IPS-15b (cell line): ENCODE data around the gene MGAT5B.

Experiments
- H3K27me3 ChIP-seq: one replicate; pipeline ENCODE4 v1.6.1; 2013; ENCODE audit warnings: low read length; ENCODE audit not compliant: control insufficient read depth, insufficient read depth
- H3K36me3 ChIP-seq: one replicate; pipeline ENCODE4 v1.6.1; 2013; ENCODE audit warnings: low read length; ENCODE audit not compliant: control insufficient read depth, insufficient read depth
- H3K4me1 ChIP-seq: one replicate; pipeline ENCODE4 v1.6.1; 2013; ENCODE audit warnings: mild to moderate bottlenecking, low read length; ENCODE audit not compliant: control insufficient read depth, insufficient read depth
- H3K4me3 ChIP-seq: one replicate; pipeline ENCODE4 v1.5.1; 2013; ENCODE audit warnings: low read depth, low read length
- H3K9ac ChIP-seq: one replicate; pipeline ENCODE4 v1.6.1; 2013; ENCODE audit warnings: low read depth, mild to moderate bottlenecking, low read length
- H3K9me3 ChIP-seq: one replicate; pipeline ENCODE4 v1.6.1; 2013; ENCODE audit warnings: mild to moderate bottlenecking, low read length; ENCODE audit not compliant: control insufficient read depth, insufficient read depth

Gene MGAT5B

DNA sequence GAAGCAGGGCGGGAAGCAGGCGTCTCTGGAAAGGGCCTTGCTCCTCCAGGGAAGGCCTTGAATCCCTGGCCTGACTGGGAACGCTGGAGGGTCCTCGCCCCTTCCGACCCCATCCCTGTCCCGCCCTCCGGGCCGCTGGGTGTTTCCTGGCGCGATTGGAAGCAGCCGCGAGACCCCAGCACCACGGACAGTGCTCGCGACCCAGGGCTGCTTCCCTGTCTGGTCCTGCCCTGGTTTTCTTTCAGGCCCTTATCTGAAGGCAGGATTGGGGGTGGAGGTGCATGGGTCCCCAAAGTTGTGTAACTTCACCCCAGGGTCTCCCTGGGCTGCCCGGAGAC lies 2.1 kb downstream of the MGAT5B start:
- Histone ChIP-seq H3K36me3 (peaks cover 2% of the 10 kb centered on the region), H3K4me3 (peak overlapping the region; percentile 58), H3K27me3 (peaks cover 13% of the 10 kb centered on the region), H3K9ac (no peak overlapping the region), H3K4me1 (no peaks in the 10 kb centered on the region), H3K9me3 (no peaks in the 10 kb centered on the region)

DNA sequence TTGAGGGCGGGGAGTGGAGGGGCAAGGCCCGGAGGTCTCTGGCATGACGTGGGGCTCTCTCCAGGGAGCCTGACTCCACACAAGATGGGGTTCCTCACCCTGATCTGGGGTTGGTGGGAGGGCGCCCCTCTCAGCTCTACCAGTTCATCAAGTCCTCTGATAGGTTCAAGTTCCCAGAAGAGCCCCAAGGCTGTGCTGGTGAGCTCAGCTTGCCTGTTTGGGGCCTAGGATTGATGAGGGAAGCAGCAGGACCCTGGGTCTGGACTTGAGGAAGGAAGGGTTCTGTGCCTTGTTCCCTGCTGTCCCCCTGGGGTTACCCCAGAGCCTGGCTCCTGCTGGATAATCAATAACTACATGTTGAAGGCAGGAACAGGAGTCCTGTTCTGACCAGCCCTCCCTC lies 3.5 kb downstream of the MGAT5B start:
- no peaks in the 10 kb centered on the region for H3K4me1 ChIP-seq
- H3K9ac ChIP-seq = no peak overlapping the region
- peaks cover 13% of the 10 kb centered on the region for H3K27me3 ChIP-seq
- H3K4me3 ChIP-seq = no peak overlapping the region
- peaks cover 2% of the 10 kb centered on the region for H3K36me3 ChIP-seq
- H3K9me3 ChIP-seq = no peaks in the 10 kb centered on the region

DNA sequence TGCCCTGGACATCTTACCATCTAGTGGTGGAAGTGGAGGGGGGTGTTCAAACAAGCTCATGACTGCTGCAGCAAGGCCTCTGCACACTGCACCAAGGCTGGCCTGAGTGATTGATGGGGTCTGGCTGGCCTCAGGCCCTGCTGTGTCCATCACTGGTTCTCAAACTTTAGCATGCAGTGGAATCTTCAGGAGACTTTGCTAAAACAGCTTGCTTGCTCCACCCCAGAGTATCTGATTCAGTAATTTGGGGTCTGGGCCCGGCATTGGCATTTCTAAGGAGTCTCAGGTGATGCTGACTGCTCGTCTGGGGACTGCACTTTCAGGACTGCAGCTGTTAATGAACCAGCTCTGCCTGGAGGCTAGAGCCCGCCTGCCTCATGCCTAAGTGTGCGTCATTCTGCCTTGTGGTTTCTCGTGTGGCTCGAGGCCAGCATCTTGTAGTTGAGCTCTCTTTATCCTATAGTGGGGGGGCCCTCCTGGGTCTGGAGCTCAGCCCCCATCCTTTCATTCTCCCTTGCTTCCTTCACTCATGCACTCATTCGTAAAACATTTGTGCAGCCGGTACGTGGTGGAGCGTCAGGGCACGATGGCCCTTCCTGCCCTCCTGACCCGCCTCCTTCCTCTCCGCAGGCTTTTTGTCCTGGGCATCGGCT lies 4.1 kb downstream of the MGAT5B start:
- no peak overlapping the region for H3K9ac ChIP-seq
- no peaks in the 10 kb centered on the region for H3K9me3 ChIP-seq
- no peak overlapping the region for H3K4me3 ChIP-seq
- peaks cover 2% of the 10 kb centered on the region for H3K36me3 ChIP-seq
- H3K27me3 ChIP-seq = peaks cover 7% of the 10 kb centered on the region
- no peaks in the 10 kb centered on the region for H3K4me1 ChIP-seq

DNA sequence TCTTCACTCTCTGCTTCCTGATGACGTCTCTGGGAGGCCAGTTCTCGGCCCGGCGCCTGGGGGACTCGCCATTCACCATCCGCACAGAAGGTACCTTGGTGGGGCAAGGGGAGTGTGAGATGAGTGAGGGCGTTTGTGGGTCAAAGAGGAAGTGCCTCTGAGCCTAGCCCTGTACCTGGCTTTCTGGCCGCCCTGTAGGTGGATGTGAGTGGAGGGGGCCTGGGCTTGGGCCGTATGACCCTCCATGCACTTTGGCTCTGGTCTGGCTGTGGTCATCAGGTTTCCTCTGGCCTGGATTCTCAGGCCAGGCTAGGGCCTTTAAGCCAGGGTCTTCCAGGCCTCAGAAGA lies 4.6 kb downstream of the MGAT5B start:
- H3K4me3 ChIP-seq = no peak overlapping the region
- no peak overlapping the region for H3K9ac ChIP-seq
- H3K9me3 ChIP-seq = no peaks in the 10 kb centered on the region
- no peaks in the 10 kb centered on the region for H3K4me1 ChIP-seq
- H3K27me3 ChIP-seq = peaks cover 7% of the 10 kb centered on the region
- H3K36me3 ChIP-seq = peaks cover 2% of the 10 kb centered on the region

DNA sequence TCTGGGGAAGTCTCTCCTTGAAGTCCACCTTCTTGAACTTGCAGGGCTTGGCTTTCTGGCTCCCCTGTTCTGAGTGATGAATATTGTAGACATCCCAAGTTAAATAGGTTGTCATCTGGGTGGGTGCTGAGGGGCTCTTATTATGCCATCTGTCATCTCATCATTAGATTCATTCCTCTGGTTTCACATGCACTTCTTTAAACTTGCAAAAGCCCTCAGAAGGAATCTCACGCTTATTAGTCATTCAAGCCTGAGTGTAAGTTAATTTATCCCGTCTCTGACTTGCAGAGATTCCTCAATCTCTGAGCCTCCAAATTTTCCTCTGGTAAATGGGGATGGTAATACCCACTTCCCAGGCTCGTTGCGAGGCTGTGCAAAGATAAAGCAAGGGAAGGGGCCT lies 5.7 kb downstream of the MGAT5B start:
- Histone ChIP-seq H3K36me3 (peaks cover 2% of the 10 kb centered on the region), H3K4me3 (no peak overlapping the region), H3K27me3 (peaks cover 6% of the 10 kb centered on the region), H3K4me1 (no peaks in the 10 kb centered on the region), H3K9ac (no peak overlapping the region), H3K9me3 (no peaks in the 10 kb centered on the region)

DNA sequence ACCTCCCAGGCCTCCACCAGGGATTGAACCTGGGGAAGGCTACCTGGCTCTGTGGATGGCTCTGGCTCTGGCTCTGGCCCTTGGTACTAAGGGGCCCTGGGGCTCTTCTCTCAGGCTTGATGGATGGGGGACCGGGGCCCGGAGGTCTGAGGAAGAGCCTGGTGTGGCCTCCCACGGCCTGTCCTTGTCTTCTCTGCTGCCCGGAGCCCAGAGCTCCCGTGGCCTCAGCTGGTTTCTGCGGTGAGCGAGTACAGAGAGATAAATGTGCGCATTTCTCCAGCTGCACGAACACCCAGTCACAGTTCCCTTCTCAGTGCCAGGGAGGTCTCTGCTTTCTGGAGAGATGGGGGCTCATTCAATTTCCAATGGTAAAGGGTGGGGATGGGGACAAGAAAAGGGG lies 9.2 kb downstream of the MGAT5B start:
- no peak overlapping the region for H3K4me3 ChIP-seq
- no peaks in the 10 kb centered on the region for H3K4me1 ChIP-seq
- peaks cover 2% of the 10 kb centered on the region for H3K36me3 ChIP-seq
- no peak overlapping the region for H3K9ac ChIP-seq
- no peaks in the 10 kb centered on the region for H3K27me3 ChIP-seq
- no peaks in the 10 kb centered on the region for H3K9me3 ChIP-seq

DNA sequence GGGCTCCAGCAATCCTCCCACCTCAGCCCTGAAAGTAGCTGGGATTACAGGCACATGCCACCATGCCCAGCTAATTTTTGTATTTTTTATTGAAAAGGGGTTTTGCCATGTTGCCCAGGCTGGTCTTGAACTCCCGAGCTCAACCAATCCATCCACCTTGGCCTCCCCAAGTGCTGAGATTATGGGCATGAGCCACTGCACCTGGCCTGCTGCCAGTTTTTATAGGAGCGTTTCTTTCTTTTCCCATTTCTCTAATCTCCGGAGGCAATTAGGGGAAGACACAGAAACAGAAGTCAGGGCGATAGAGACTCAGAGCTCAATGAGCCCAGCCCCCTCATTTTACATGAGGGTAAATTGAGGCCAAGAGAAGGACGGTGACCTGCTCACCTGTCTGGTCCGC lies 10.4 kb downstream of the MGAT5B start:
- Histone ChIP-seq H3K36me3 (peaks cover 2% of the 10 kb centered on the region), H3K4me1 (no peaks in the 10 kb centered on the region), H3K9me3 (no peaks in the 10 kb centered on the region), H3K27me3 (no peaks in the 10 kb centered on the region), H3K9ac (no peak overlapping the region), H3K4me3 (no peak overlapping the region)

DNA sequence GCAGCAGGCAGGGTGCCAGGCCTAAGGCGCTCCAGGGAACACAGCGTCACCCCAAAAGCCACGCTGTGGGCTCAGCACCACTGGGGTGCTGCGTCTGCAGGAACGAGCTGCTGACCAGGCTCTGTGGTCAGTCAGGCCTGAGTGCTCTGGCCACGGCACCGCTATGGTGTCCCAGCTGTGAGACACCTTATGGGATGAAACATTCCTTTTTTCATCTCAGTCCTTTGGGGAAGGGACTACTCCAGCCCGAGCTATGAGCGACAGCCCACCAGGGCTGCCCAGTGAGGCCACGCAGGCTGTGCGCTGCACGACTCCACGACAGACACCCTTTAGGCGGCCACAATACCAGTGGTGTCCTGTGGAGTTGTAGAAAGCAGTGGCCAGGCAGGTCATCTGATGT lies 11.1 kb downstream of the MGAT5B start:
- H3K9ac ChIP-seq = no peak overlapping the region
- no peaks in the 10 kb centered on the region for H3K9me3 ChIP-seq
- no peak overlapping the region for H3K4me3 ChIP-seq
- no peaks in the 10 kb centered on the region for H3K4me1 ChIP-seq
- peaks cover 2% of the 10 kb centered on the region for H3K36me3 ChIP-seq
- no peaks in the 10 kb centered on the region for H3K27me3 ChIP-seq

DNA sequence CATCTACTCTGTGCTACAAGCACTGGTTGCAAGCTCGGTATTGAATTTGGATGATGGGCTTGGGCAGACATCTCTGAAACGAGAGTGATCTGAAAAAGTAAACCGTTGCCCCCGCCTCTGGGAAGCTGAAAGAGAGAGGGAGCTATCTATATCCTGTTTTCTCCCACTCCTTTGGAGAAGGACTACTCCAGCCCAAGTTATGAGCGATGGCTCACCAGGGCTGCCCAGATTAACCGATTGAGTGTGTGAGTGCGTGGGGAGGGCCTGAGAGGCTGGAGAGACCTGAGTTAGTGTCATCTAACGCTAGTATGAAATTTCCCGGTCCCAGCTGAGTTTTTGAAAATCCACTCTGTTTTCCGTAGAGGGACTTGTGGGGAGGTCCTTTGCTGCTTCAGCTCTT lies 11.5 kb downstream of the MGAT5B start:
- Histone ChIP-seq H3K9ac (no peak overlapping the region), H3K27me3 (no peaks in the 10 kb centered on the region), H3K36me3 (peaks cover 2% of the 10 kb centered on the region), H3K4me1 (no peaks in the 10 kb centered on the region), H3K4me3 (no peak overlapping the region), H3K9me3 (no peaks in the 10 kb centered on the region)

DNA sequence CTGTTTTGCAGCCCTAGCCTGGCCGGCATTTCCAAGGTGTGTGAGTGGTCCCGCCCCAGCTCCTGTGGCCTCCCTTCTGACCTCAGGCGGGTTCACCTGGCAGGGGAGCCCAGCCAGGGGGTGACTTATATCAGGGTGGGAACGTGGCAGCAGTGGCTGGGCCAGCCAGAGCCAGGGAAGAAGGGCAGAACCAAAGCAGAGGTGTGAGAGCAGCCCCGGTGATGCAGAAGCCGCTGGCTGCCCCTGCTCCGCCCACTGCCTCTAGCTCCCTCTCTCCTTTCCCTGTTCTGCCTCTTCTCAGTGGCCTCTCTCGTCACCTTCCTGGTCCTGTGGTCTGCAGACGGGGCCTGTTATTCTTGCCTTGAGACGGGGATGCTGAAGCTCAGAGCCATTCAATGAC lies 12.1 kb downstream of the MGAT5B start:
- Histone ChIP-seq H3K4me3 (no peak overlapping the region), H3K27me3 (no peaks in the 10 kb centered on the region), H3K9ac (no peak overlapping the region), H3K4me1 (peaks cover 2% of the 10 kb centered on the region), H3K36me3 (no peaks in the 10 kb centered on the region), H3K9me3 (no peaks in the 10 kb centered on the region)

DNA sequence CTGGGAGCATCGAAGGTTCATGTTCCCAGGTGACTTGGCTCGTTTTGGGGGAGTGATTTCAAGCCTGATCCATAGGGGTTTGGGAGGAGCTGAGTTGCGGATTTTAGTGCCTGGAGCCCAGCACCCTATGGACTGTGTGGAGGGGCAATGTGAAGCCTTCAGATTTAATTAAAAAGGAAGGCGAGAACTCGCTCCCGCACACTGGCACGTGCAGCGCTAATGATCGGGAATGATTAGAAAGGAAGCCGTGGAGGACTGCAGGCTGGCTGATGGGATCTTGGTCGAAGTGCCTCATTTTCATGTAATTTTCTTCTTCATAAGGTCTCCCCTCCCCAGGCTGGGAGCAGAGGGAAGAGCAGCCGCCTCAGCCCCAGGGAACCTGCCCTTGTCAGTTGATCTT lies 12.8 kb downstream of the MGAT5B start:
- Histone ChIP-seq H3K4me1 (peaks cover 7% of the 10 kb centered on the region), H3K36me3 (no peaks in the 10 kb centered on the region), H3K9me3 (no peaks in the 10 kb centered on the region), H3K27me3 (no peaks in the 10 kb centered on the region), H3K4me3 (no peak overlapping the region), H3K9ac (no peak overlapping the region)

DNA sequence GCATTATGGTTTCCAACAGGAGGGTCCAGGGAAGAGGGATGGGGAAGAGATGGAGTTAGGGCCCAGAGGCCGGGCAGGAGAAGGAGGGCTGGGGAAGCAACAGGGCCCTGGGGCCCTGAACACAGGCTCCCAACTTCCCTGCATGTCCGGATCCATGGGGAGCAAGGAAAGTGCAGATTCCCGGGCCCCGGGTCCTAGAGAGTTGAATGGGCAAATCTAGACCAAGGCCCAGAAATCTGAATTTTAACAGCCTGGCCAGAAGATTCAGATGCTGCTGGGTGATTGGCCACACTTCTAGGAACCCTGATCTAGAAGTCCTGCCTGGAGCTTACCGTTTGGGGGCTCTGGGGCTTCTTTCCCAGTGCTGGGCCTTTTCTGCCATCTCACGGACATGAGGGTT lies 13.2 kb downstream of the MGAT5B start:
- no peak overlapping the region for H3K4me3 ChIP-seq
- no peak overlapping the region for H3K9ac ChIP-seq
- H3K36me3 ChIP-seq = no peaks in the 10 kb centered on the region
- H3K4me1 ChIP-seq = peaks cover 7% of the 10 kb centered on the region
- no peaks in the 10 kb centered on the region for H3K27me3 ChIP-seq
- no peaks in the 10 kb centered on the region for H3K9me3 ChIP-seq

DNA sequence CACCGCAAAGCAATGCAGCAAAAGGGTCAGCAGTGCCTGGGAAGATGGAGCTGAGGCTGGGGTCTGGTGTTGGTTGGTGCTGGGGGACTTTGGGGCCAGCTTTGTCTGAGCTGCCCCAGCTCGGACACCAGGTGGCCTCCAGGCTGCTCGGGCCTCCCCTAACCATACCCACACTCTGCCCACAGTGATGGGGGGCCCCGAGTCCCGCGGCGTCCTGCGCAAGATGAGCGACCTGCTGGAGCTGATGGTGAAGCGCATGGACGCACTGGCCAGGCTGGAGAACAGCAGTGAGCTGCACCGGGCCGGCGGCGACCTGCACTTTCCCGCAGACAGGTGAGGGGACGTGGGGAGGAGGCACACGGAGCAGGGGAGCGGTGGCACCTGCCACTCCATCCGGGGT lies 13.8 kb downstream of the MGAT5B start:
- H3K27me3 ChIP-seq = no peaks in the 10 kb centered on the region
- no peaks in the 10 kb centered on the region for H3K36me3 ChIP-seq
- H3K4me1 ChIP-seq = peaks cover 7% of the 10 kb centered on the region
- no peak overlapping the region for H3K4me3 ChIP-seq
- H3K9me3 ChIP-seq = no peaks in the 10 kb centered on the region
- no peak overlapping the region for H3K9ac ChIP-seq
